DND-41 (cell line): Measurements from ENCODE around the gene BICC1.

Experiments used
- ATAC-seq: fragments of 200-7000 bp; cut with Tn5 transposase; 3 replicates; pipeline ENCODE4 v1.9.1; 2021; ENCODE audit warnings: low read depth; ENCODE audit not compliant: insufficient read depth
- DNase-seq: peaks from one replicate; pipeline ENCODE4 v3.0.0-alpha.2; 2020
- H2AFZ ChIP-seq: 2 replicates; pipeline ENCODE4 v1.6.0; 2012; ENCODE audit warnings: low read depth, low read length
- H3K27ac ChIP-seq: 2 replicates; pipeline ENCODE4 v1.5.1; 2012; ENCODE audit warnings: low read length, inconsistent platforms
- H3K27me3 ChIP-seq: fragments of 200-600 bp; sonication (generic); 2 replicates; pipeline ENCODE4 v1.6.0; 2012; ENCODE audit warnings: low read length, mild to moderate bottlenecking, inconsistent platforms; ENCODE audit not compliant: insufficient read depth, poor library complexity
- H3K36me3 ChIP-seq: 2 replicates; pipeline ENCODE4 v1.5.1; 2012; ENCODE audit warnings: low read length, inconsistent platforms; ENCODE audit not compliant: insufficient read depth
- H3K4me1 ChIP-seq: 2 replicates; pipeline ENCODE4 v1.5.1; 2012; ENCODE audit warnings: mild to moderate bottlenecking, low read length; ENCODE audit not compliant: insufficient read depth
- H3K4me2 ChIP-seq: 2 replicates; pipeline ENCODE4 v1.6.0; 2012; ENCODE audit warnings: mild to moderate bottlenecking, moderate library complexity, low read length, inconsistent platforms; ENCODE audit not compliant: insufficient read depth
- H3K4me3 ChIP-seq, 2 experiments: fragments of 200-600 bp in 1 of 2; shearing (Covaris generic) in 1 of 2; 2 replicates each; pipeline ENCODE4 v1.5.1; 2012 to 2016; ENCODE audit warnings: inconsistent platforms in 2 of 2, low read length in 2 of 2, mild to moderate bottlenecking in 2 of 2, low read depth in 1 of 2, moderate library complexity in 1 of 2
- H3K79me2 ChIP-seq: 2 replicates; pipeline ENCODE4 v1.6.0; 2012; ENCODE audit warnings: low read length, inconsistent platforms; ENCODE audit not compliant: insufficient read depth
- H3K9ac ChIP-seq: 2 replicates; pipeline ENCODE4 v1.6.0; 2012; ENCODE audit warnings: low read depth, mild to moderate bottlenecking, inconsistent platforms, low read length, moderate library complexity
- H3K9me3 ChIP-seq: 2 replicates; pipeline ENCODE4 v1.5.1; 2012; ENCODE audit warnings: low read length, moderate library complexity, mild to moderate bottlenecking, inconsistent platforms; ENCODE audit not compliant: insufficient read depth, severe bottlenecking
- H4K20me1 ChIP-seq: 2 replicates; pipeline ENCODE4 v1.6.0; 2012; ENCODE audit warnings: low read length; ENCODE audit not compliant: insufficient read depth
- CTCF ChIP-seq: IDR thresholded peaks from 2 replicates; pipeline ENCODE4 v1.5.1; 2012; ENCODE audit warnings: borderline replicate concordance, low read length, moderate library complexity, mild to moderate bottlenecking; ENCODE audit not compliant: poor library complexity, severe bottlenecking; ENCODE audit errors: extremely low read depth
- EZH2 ChIP-seq: IDR thresholded peaks from 3 replicates; pipeline ENCODE4 v1.6.1; 2012; ENCODE audit warnings: borderline replicate concordance, low read depth, mild to moderate bottlenecking, moderate library complexity, low read length, inconsistent platforms; ENCODE audit not compliant: severe bottlenecking

Gene BICC1

DNA sequence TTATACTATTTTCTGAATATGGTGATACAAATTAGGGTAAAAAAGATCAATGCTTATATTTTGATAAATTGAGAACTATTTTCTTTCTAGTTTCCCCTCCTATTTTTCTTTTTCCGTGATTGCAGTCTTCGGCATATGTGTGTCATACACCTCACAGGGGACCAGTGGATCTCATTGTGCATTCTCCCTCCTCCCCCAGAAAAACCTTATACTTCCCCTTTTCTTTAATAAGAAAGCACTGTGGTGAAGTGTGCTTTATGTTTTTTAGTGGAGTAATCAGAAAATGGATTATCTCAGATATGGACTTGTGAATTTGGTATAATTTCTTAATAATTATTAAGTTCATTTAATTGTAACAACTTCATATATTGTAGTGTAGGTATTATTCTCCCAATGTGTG, 72.8 kb downstream of the BICC1 start:
- Histone ChIP-seq H3K27me3 (no peaks in the 10 kb centered on the region), H3K36me3 (no peaks in the 10 kb centered on the region), H3K4me1 (no peaks in the 10 kb centered on the region), H4K20me1 (no peaks in the 10 kb centered on the region), H3K27ac (no peak overlapping the region), H3K4me3 (no peak overlapping the region), H3K9ac (no peak overlapping the region), H3K9me3 (no peaks in the 10 kb centered on the region), H2AFZ (no peak overlapping the region), H3K79me2 (no peaks in the 10 kb centered on the region), H3K4me2 (no peak overlapping the region)
- DNase-seq: no peak
- ATAC-seq: no peak
- no peak for TF ChIP-seq CTCF
- no peak for TF ChIP-seq EZH2

DNA sequence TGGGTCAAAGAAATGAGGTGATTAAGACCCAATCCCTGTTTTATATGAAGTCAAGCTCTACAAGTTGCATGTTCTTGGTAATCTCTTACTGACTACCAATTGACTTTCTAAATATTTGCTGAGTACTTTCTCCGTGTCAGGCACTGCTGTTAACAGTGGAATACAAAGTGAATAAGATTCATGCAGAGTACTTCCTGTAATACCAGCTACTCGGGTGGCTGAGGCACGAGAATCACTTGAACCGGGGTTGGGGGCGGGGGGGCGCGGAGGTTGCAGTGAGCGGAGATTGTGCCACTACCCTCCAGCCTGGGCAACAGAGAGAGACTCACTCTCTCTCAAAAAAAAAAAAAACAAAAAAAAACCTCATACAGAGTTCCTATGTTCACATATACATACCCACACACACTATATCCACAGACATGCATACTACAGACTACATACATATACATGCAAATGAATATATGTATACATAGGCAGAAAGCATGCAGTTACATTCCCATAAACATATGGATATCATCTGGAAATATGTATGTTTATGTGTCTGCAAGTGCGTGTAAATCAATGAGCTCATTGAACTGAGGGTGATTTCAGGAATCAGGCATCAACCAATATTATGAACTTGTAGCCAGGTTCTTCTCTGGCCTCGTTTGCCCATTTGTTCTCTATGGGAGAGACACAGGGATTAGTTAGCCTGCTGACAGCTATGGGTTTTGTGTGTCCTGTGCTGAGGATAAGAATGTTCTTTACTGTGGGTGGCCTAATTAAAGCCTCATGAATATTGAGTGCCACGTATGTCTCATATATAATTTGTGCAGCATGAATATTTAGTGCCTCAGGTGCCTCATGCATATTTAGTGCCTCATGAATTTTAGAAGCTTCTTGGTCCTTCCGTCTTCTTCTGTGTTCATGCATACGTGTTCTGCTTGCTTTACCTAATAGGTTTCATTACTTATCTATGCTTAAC, 73.9 kb downstream of the BICC1 start:
- no peaks in the 10 kb centered on the region for H4K20me1 ChIP-seq
- no peak overlapping the region for H3K4me2 ChIP-seq
- no peaks in the 10 kb centered on the region for H3K79me2 ChIP-seq

GRCh38 chr10:58587676-58588075, 75.0 kb downstream of the BICC1 start:
- Histone ChIP-seq H3K79me2 (no peaks in the 10 kb centered on the region), H3K4me2 (no peak overlapping the region), H3K27ac (no peak overlapping the region), H3K4me3 (no peak overlapping the region), H2AFZ (no peak overlapping the region), H3K9ac (no peak overlapping the region), H4K20me1 (no peaks in the 10 kb centered on the region), H3K36me3 (no peaks in the 10 kb centered on the region), H3K27me3 (no peaks in the 10 kb centered on the region), H3K9me3 (no peaks in the 10 kb centered on the region), H3K4me1 (no peaks in the 10 kb centered on the region)
- DNase-seq (no peak), ATAC-seq (no peak)
- no peak for TF ChIP-seq CTCF
- TF ChIP-seq EZH2: no peak

More for the DNA sequence above, 73.9 kb downstream of the BICC1 start:
- TF ChIP-seq EZH2: no peak
- H2AFZ ChIP-seq: no peak overlapping the region
- no peak overlapping the region for H3K4me3 ChIP-seq
- H3K9me3 ChIP-seq: no peaks in the 10 kb centered on the region
- H3K36me3 ChIP-seq: no peaks in the 10 kb centered on the region
- no peaks in the 10 kb centered on the region for H3K27me3 ChIP-seq
- no peaks in the 10 kb centered on the region for H3K4me1 ChIP-seq
- no peak overlapping the region for H3K9ac ChIP-seq
- ATAC-seq (no peak), DNase-seq (no peak)
- no peak overlapping the region for H3K27ac ChIP-seq

GRCh38 chr10:58588673-58589265, 76.1 kb downstream of the BICC1 start:
- H3K4me1 ChIP-seq: no peaks in the 10 kb centered on the region
- ATAC-seq: no peak

More at GRCh38 chr10:58588673-58589265, 76.1 kb downstream of the BICC1 start:
- H3K79me2 ChIP-seq: no peaks in the 10 kb centered on the region
- no peaks in the 10 kb centered on the region for H3K27me3 ChIP-seq
- no peaks in the 10 kb centered on the region for H4K20me1 ChIP-seq
- no peak overlapping the region for H3K4me3 ChIP-seq
- no peak overlapping the region for H2AFZ ChIP-seq
- no peak overlapping the region for H3K27ac ChIP-seq
- TF ChIP-seq CTCF (no peak), EZH2 (no peak)
- H3K36me3 ChIP-seq: no peaks in the 10 kb centered on the region
- no peaks in the 10 kb centered on the region for H3K9me3 ChIP-seq
- H3K9ac ChIP-seq: no peak overlapping the region
- DNase-seq: no peak
- H3K4me2 ChIP-seq: no peak overlapping the region
